H1 (cell line): ENCODE measurements around the gene PHLDB3. TPM values are rescaled to one million over a fixed set of nuclear protein-coding genes. Genes with fewer than 3 reads are reported as not detected.

Experiments
- CTCF ChIA-PET: fragments of 300-600 bp; sonication (Branson Sonifier 250); formaldehyde crosslinking; loops from one replicate; lab custom pipeline; 2021; ENCODE audit not compliant: partially characterized antibody; lab: Charles Lee
- POLR2A ChIA-PET: fragments of 300-600 bp; sonication (Branson Sonifier 250); formaldehyde crosslinking; loops from one replicate; lab custom pipeline; 2021; ENCODE audit warnings: inconsistent platforms; ENCODE audit not compliant: partially characterized antibody; lab: Charles Lee
- DNase-seq, 2 experiments: peaks; one replicate each; pipeline versions ENCODE4 v3.0.0 to v3.0.0-alpha.2; 2010 to 2022; ENCODE audit warnings: low spot score in 2 of 2, low read depth in 1 of 2, mixed read lengths in 1 of 2
- FAIRE-seq: peaks from 2 replicates; lab custom pipeline; 2011; peaks lifted over from hg19 to GRCh38; lab: Jason Lieb, UNC
- H2AFZ ChIP-seq: 2 replicates; pipeline ENCODE4 v1.8.1; 2012; ENCODE audit warnings: low read length, inconsistent platforms
- H2AK5ac ChIP-seq: 2 replicates; pipeline ENCODE4 v1.6.1; 2013; ENCODE audit warnings: low read depth, low read length
- H2BK120ac ChIP-seq: replicated peaks from 2 replicates; pipeline ENCODE3; 2013; ENCODE audit warnings: low read depth, low read length, inconsistent platforms
- H2BK12ac ChIP-seq: 2 replicates; pipeline ENCODE4 v1.6.1; 2013; ENCODE audit warnings: low read depth, low read length
- H2BK15ac ChIP-seq: 2 replicates; pipeline ENCODE4 v1.6.1; 2013; ENCODE audit warnings: low read length
- H2BK20ac ChIP-seq: 2 replicates; pipeline ENCODE4 v1.6.1; 2013; ENCODE audit warnings: low read length
- H2BK5ac ChIP-seq: 2 replicates; pipeline ENCODE4 v1.6.1; 2013; ENCODE audit warnings: low read depth, low read length
- H3K14ac ChIP-seq: 2 replicates; pipeline ENCODE4 v1.6.1; 2013; ENCODE audit warnings: inconsistent platforms; ENCODE audit not compliant: insufficient read length
- H3K18ac ChIP-seq: 2 replicates; pipeline ENCODE4 v1.6.1; 2013; ENCODE audit warnings: low read length; ENCODE audit errors: extremely low read depth
- H3K23ac ChIP-seq: 2 replicates; pipeline ENCODE4 v1.6.1; 2013; ENCODE audit warnings: inconsistent platforms; ENCODE audit not compliant: insufficient read length
- H3K23me2 ChIP-seq: 2 replicates; pipeline ENCODE4 v1.6.1; 2013; ENCODE audit warnings: low read depth, low read length
- H3K27ac ChIP-seq: 2 replicates; pipeline ENCODE4 v1.6.1; 2011; ENCODE audit warnings: low read depth, low read length, inconsistent platforms
- H3K27me3 ChIP-seq, 4 experiments: replicated peaks in 1 of 4; 1 replicate in 1 of 4; 2 replicates in 3 of 4; pipeline versions ENCODE4 v1.6.1 to v1.8.1; 2011 to 2013; ENCODE audit warnings: low read length in 3 of 4, mild to moderate bottlenecking in 3 of 4, inconsistent platforms in 2 of 4, mixed read lengths in 2 of 4, moderate library complexity in 1 of 4; ENCODE audit not compliant: control insufficient read depth in 3 of 4, insufficient read depth in 3 of 4; ENCODE audit errors: extremely low read depth in 1 of 4
- H3K36me3 ChIP-seq, 4 experiments: 2 replicates each; pipeline versions ENCODE4 v1.6.1 to v1.8.1; 2011 to 2013; ENCODE audit warnings: mild to moderate bottlenecking in 4 of 4, low read length in 3 of 4, moderate library complexity in 2 of 4, control low read depth in 1 of 4, inconsistent platforms in 1 of 4; ENCODE audit not compliant: insufficient read depth in 4 of 4, control insufficient read depth in 2 of 4
- H3K4ac ChIP-seq: replicated peaks from 2 replicates; pipeline ENCODE3; 2013; ENCODE audit warnings: low read length, low read depth, mixed read lengths, inconsistent platforms; ENCODE audit not compliant: insufficient read length
- H3K4me1 ChIP-seq, 4 experiments: replicated peaks in 1 of 4; 1 replicate in 1 of 4; 2 replicates in 3 of 4; pipeline versions ENCODE4 v1.6.1 to v1.8.1; 2011 to 2013; ENCODE audit warnings: low read length in 3 of 4, inconsistent platforms in 2 of 4, mixed read lengths in 1 of 4; ENCODE audit not compliant: insufficient read depth in 4 of 4, control insufficient read depth in 3 of 4
- H3K4me2 ChIP-seq, 2 experiments: 2 replicates each; pipeline versions ENCODE4 v1.6.1 to v1.8.1; 2011 to 2013; ENCODE audit warnings: low read depth in 2 of 2, low read length in 2 of 2, control low read depth in 1 of 2, inconsistent platforms in 1 of 2, mild to moderate bottlenecking in 1 of 2; ENCODE audit not compliant: insufficient read depth in 1 of 2
- H3K4me3 ChIP-seq, 4 experiments: fragments of 200-600, 300-600 bp in 1 of 4; sonication (generic), shearing (Covaris generic), sonication (Bioruptor Twin) in 1 of 4; 2 replicates each; pipeline versions ENCODE4 v1.5.1 to v1.8.1; 2011 to 2016; ENCODE audit warnings: low read length in 4 of 4, low read depth in 3 of 4, control low read depth in 2 of 4, inconsistent platforms in 2 of 4, mild to moderate bottlenecking in 2 of 4, mixed read lengths in 1 of 4, moderate library complexity in 1 of 4; ENCODE audit not compliant: insufficient read depth in 2 of 4; ENCODE audit errors: extremely low read depth in 1 of 4
- H3K56ac ChIP-seq: replicated peaks from 2 replicates; pipeline ENCODE3; 2013; ENCODE audit warnings: low read depth, mild to moderate bottlenecking, mixed read lengths, low read length, inconsistent platforms; ENCODE audit not compliant: insufficient read length
- H3K79me1 ChIP-seq: 2 replicates; pipeline ENCODE4 v1.6.1; 2013; ENCODE audit warnings: low read depth, low read length, control low read depth
- H3K79me2 ChIP-seq, 2 experiments: 2 replicates each; pipeline versions ENCODE4 v1.6.1 to v1.8.1; 2012 to 2013; ENCODE audit warnings: low read length in 2 of 2, mild to moderate bottlenecking in 2 of 2, inconsistent platforms in 1 of 2; ENCODE audit not compliant: insufficient read depth in 2 of 2, control insufficient read depth in 1 of 2
- H3K9ac ChIP-seq, 4 experiments: replicated peaks in 1 of 4; 1 replicate in 1 of 4; 2 replicates in 3 of 4; pipeline versions ENCODE4 v1.6.1 to v1.8.1; 2011 to 2013; ENCODE audit warnings: low read depth in 3 of 4, low read length in 3 of 4, control low read depth in 2 of 4, mild to moderate bottlenecking in 2 of 4, moderate library complexity in 2 of 4, inconsistent platforms in 1 of 4; ENCODE audit errors: extremely low read depth in 1 of 4
- H3K9me3 ChIP-seq, 2 experiments: 2 replicates each; pipeline versions ENCODE4 v1.6.1 to v1.8.1; 2012 to 2013; ENCODE audit warnings: mild to moderate bottlenecking in 2 of 2, moderate library complexity in 2 of 2, control low read depth in 1 of 2, inconsistent platforms in 1 of 2, low read depth in 1 of 2, low read length in 1 of 2, mixed read lengths in 1 of 2; ENCODE audit not compliant: insufficient read depth in 2 of 2
- H4K20me1 ChIP-seq, 2 experiments: replicated peaks in 1 of 2; 2 replicates each; pipeline versions ENCODE3 to v1.8.1; 2011 to 2013; ENCODE audit warnings: inconsistent platforms in 2 of 2, low read length in 2 of 2, mild to moderate bottlenecking in 1 of 2; ENCODE audit not compliant: insufficient read depth in 2 of 2, control insufficient read depth in 1 of 2
- H4K5ac ChIP-seq: 2 replicates; pipeline ENCODE4 v1.6.1; 2013; ENCODE audit warnings: low read length, low read depth, mixed read lengths, inconsistent platforms; ENCODE audit not compliant: insufficient read length
- H4K8ac ChIP-seq: 2 replicates; pipeline ENCODE4 v1.8.0; 2013; ENCODE audit warnings: mild to moderate bottlenecking, moderate library complexity, low read length, inconsistent platforms; ENCODE audit not compliant: insufficient read depth; ENCODE audit errors: extremely low read depth
- H4K91ac ChIP-seq: replicated peaks from 2 replicates; pipeline ENCODE3; 2013; ENCODE audit warnings: low read length, mixed read lengths, inconsistent platforms; ENCODE audit not compliant: insufficient read length
- BRCA1 ChIP-seq: IDR thresholded peaks from 2 replicates; pipeline ENCODE4 v1.6.1; 2012; ENCODE audit warnings: low read depth, low read length, improper control_type of control experiment
- CHD2 ChIP-seq: IDR thresholded peaks from 2 replicates; pipeline ENCODE4 v1.6.1; 2012; ENCODE audit warnings: low read length, improper control_type of control experiment
- HDAC2 ChIP-seq, 2 experiments: fragments of 300-600 bp in 1 of 2; sonication (generic) in 1 of 2; IDR thresholded peaks; 2 replicates each; pipeline ENCODE4 v1.6.1; 2011 to 2012; ENCODE audit warnings: low read depth in 2 of 2, low read length in 2 of 2, mild to moderate bottlenecking in 2 of 2, moderate library complexity in 2 of 2, borderline replicate concordance in 1 of 2, inconsistent platforms in 1 of 2
- KDM1A ChIP-seq: fragments of 200-600, 300-600 bp; sonication (generic); IDR thresholded peaks from 2 replicates; pipeline ENCODE4 v1.7.1; 2016; ENCODE audit warnings: mild to moderate bottlenecking, low read length, borderline replicate concordance
- RAD21 ChIP-seq, 2 experiments: IDR thresholded peaks in 1 of 2; conservative IDR thresholded peaks in 1 of 2; 2 replicates each; pipeline ENCODE4 v1.6.1; 2011; ENCODE audit warnings: low read depth in 2 of 2, low read length in 2 of 2, improper control_type of control experiment in 1 of 2, inconsistent platforms in 1 of 2, mild to moderate bottlenecking in 1 of 2, moderate library complexity in 1 of 2
- SIX5 ChIP-seq: IDR thresholded peaks from 2 replicates; pipeline ENCODE4 v1.6.1; 2011; ENCODE audit warnings: mild to moderate bottlenecking, low read depth, low read length
- WGBS, 2 experiments: shearing (Covaris generic) in 1 of 2; methylation state at CpG; one replicate each; pipeline versions ENCODE4 v1.1.6 to v1.1.7; 2013 to 2015; ENCODE audit warnings: low lambda C conversion rate in 2 of 2, mixed read lengths in 2 of 2, inconsistent platforms in 1 of 2, low coverage in 1 of 2, missing lambda C conversion rate in 1 of 2; ENCODE audit not compliant: insufficient replicate concordance in 2 of 2, insufficient coverage in 1 of 2, insufficient read length in 1 of 2; ENCODE audit errors: extremely low coverage in 1 of 2, missing lambda C conversion rate in 1 of 2; 5-methylcytosine and 5-hydroxymethylcytosine counted together
- polyA plus RNA-seq, 7 experiments: library from polyadenylated mRNA; depleted of rRNA in 3 of 7; stranded (reverse) in 5 of 7; unstranded in 2 of 7; fragments of >200 nt in 5 of 7; fragments of 200-250 nt in 2 of 7; gene quantifications; 1 replicate in 5 of 7; 2 replicates in 1 of 7; 4 replicates in 1 of 7; pipeline versions ENCODE4 v1.2.1 to v1.2.3, GENCODE V29; 2011 to 2013; ENCODE audit warnings: missing spikeins in 2 of 7, mixed read lengths in 2 of 7
- total RNA-seq: library from RNA; stranded (reverse); fragmentation: NEBNext Ultra II Directional; extraction: Animal tissue kit (Norgen Biotek cat#: 25700); gene quantifications from 2 replicates; pipeline ENCODE4 v1.2.1, GENCODE V29; 2021

The PHLDB3 gene
- total and polyA plus RNA-seq, 2 of the 8 experiments (the other 6 are each of a cell fraction or from before 2014, with no cell fraction given): 4.0 to 8.5 TPM

DNA sequence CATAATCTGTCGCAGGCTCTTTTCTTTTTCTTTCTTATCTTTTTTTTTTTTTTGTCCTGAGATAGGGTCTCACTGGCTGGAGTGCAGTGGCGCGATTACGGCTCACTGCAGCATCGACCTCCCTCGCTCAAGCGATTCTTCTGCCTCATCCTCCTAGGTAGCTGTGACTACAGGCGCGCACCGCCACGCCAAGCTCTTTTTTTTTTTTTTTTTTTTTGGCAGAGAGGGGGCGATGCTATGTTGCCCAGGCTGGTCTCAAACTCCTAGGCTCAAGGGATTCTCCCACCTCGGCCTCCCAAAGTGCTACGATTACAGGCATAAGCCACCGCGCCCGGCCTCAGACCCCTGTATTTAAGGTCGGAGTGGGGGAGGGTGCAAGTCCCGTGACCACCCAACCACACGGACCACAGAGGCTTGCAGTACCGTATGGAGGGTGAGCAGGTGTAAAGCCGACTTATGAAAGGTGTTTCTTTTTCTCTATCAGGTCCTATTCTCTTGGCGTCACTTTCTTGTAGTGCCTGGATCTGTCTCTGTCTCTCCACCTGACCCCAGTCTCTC is 2.0 kb downstream of the PHLDB3 start:
- peaks cover 0 to 6% (median 0%) of the 10 kb centered on the region in 4 experiments; a peak in 1 of 7 replicates for H3K4me1 ChIP-seq
- H4K8ac ChIP-seq: no peak overlapping the region
- H3K9ac ChIP-seq: no peak overlapping the region
- no peak overlapping the region; the same call in 1 of the 2 replicates for H3K18ac ChIP-seq
- H3K23ac ChIP-seq: no peak overlapping the region
- H3K14ac ChIP-seq: no peak overlapping the region
- no peaks in the 10 kb centered on the region for H3K79me1 ChIP-seq
- H3K23me2 ChIP-seq: peaks cover 18% of the 10 kb centered on the region; the same call in 1 of the 2 replicates
- H2BK15ac ChIP-seq: no peak overlapping the region
- ChIA-PET POLR2A (interaction anchor here (1.0 to 1.4 kb wide), 5 partner anchors 13 to 42 kb away, joined by 3 to 6 read pairs (median 4); no protein-coding TSS in a partner anchor), CTCF (interaction anchor here (0.8 to 1.4 kb wide), 8 partner anchors 18 to 92 kb away, joined by 3 to 6 read pairs (median 3); partner anchors contain the start of gene LYPD3)
- H3K56ac ChIP-seq: no peak overlapping the region
- peak overlapping the region in 3 of 4 experiments; percentile 65 to 70 (median 68); a peak in 5 of 8 replicates for H3K4me3 ChIP-seq
- no peak overlapping the region; the same call in 1 of the 2 replicates for H2AK5ac ChIP-seq
- no peak overlapping the region for H4K91ac ChIP-seq
- peak overlapping the region; percentile 74 to 91; a peak in 2 of 4 replicates for H3K4me2 ChIP-seq
- 79% methylated on average over 21 of the region's 23 CpGs; no CpG with 5 or more reads in 1 of the 2 experiments for WGBS, 2 experiments
- H2BK120ac ChIP-seq: no peak overlapping the region
- no peak overlapping the region for H2AFZ ChIP-seq
- no peak for DNase-seq
- H3K4ac ChIP-seq: no peak overlapping the region
- H4K20me1 ChIP-seq: peaks cover 0 to 2% of the 10 kb centered on the region in 2 experiments
- FAIRE-seq: no peak
- no peak overlapping the region for H2BK20ac ChIP-seq
- no peaks in the 10 kb centered on the region for H3K79me2 ChIP-seq
- no peak overlapping the region for H4K5ac ChIP-seq
- no peak overlapping the region for H2BK5ac ChIP-seq
- H3K9me3 ChIP-seq: no peaks in the 10 kb centered on the region
- no peak for TF ChIP-seq KDM1A
- TF ChIP-seq SIX5: no peak
- TF ChIP-seq RAD21 (IDR thresholded peaks at IDR 0.05 in 1 of 2, conservative IDR thresholded peaks at IDR 0.05 in 1 of 2; ENCODE audit: low read depth in 2 of 2, low read length in 2 of 2): no peak
- TF ChIP-seq HDAC2 (IDR thresholded peaks at IDR 0.05; ENCODE audit: borderline replicate concordance in 1 of 2, low read depth in 2 of 2, low read length in 2 of 2): no peak
- TF ChIP-seq BRCA1: no peak
- no peak for TF ChIP-seq CHD2
- no peak overlapping the region for H3K27ac ChIP-seq
- peaks cover 3 to 16% (median 14%) of the 10 kb centered on the region in 4 experiments for H3K27me3 ChIP-seq
- H2BK12ac ChIP-seq: peak overlapping the region; percentile 75; the same call in 1 of the 2 replicates
- H3K36me3 ChIP-seq: no peaks in the 10 kb centered on the region
